Measurements from ENCODE around the gene IQCE.

Gene IQCE

GRCh38 chr7:2637066-2637471 lies 78.3 kb downstream of the IQCE start:
- DNase-seq, result no peak

- DNase-seq, result no peak
Observed at GRCh38 chr7:2637505-2638223, 78.9 kb downstream of the IQCE start.

- peak; percentile 84 for DNase-seq
Observed at GRCh38 chr7:2638224-2638991, 79.6 kb downstream of the IQCE start.

- no peak for DNase-seq
Observed at GRCh38 chr7:2639181-2639681, 80.5 kb downstream of the IQCE start.

GRCh38 chr7:2639695-2640481 lies 81.1 kb downstream of the IQCE start:
- no peak for DNase-seq

- DNase-seq, result no peak
Observed at GRCh38 chr7:2640482-2640830, 81.7 kb downstream of the IQCE start.

- DNase-seq, result no peak
Observed at GRCh38 chr7:2640846-2641316, 82.1 kb downstream of the IQCE start.

- DNase-seq, result peak; percentile 95
Observed at GRCh38 chr7:2641406-2642393, 82.9 kb downstream of the IQCE start.

- no peak for DNase-seq
Observed at GRCh38 chr7:2643386-2644219, 84.8 kb downstream of the IQCE start.

- DNase-seq, result no peak
Observed at GRCh38 chr7:2644220-2644561, 85.4 kb downstream of the IQCE start.

- no peak for DNase-seq
Observed at GRCh38 chr7:2644562-2645273, 85.9 kb downstream of the IQCE start.

GRCh38 chr7:2645274-2645868 lies 86.6 kb downstream of the IQCE start:
- DNase-seq, result no peak

GRCh38 chr7:2646336-2646679 lies 87.5 kb downstream of the IQCE start:
- DNase-seq, result no peak

- no peak for DNase-seq
Observed at GRCh38 chr7:2646680-2647571, 88.1 kb downstream of the IQCE start.

GRCh38 chr7:2647594-2648172 lies 88.9 kb downstream of the IQCE start:
- DNase-seq, result no peak

- DNase-seq, result no peak
Observed at GRCh38 chr7:2649139-2649838, 90.5 kb downstream of the IQCE start.

GRCh38 chr7:2649991-2650390 lies 91.2 kb downstream of the IQCE start:
- DNase-seq, result no peak

- DNase-seq, result no peak
Observed at GRCh38 chr7:2650451-2650850, 91.7 kb downstream of the IQCE start.
